WTC11 (cell line): ENCODE data around the gene CCL17. TPM values are rescaled to one million over a fixed set of nuclear protein-coding genes. Genes with fewer than 3 reads are reported as not detected.
A peak's percentile ranks its signal among the peaks of the same experiment; 100 is the strongest.
"Not testable (repeated sequence)": the region's sequence is repeated elsewhere in the genome, so short reads cannot be mapped to it uniquely, and the experiment has no call there.

Experiments
- ATAC-seq: fragments of 200-7000 bp; cut with Tn5 transposase; 2 replicates; pipeline ENCODE4 v1.10.0; 2021; ENCODE audit warnings: mild to moderate bottlenecking, moderate library complexity
- CTCF ChIA-PET: fragments of 300-600 bp; sonication (Branson Sonifier 250); formaldehyde crosslinking; loops from one replicate; lab custom pipeline; 2021; ENCODE audit warnings: antibody characterized with exemption; lab: Charles Lee
- POLR2A ChIA-PET: fragments of 350-600 bp; sonication (Branson Sonifier 250); formaldehyde crosslinking; loops from one replicate; lab custom pipeline; 2021; ENCODE audit warnings: antibody characterized with exemption; lab: Charles Lee
- DNase-seq: peaks from one replicate; pipeline ENCODE4 v3.0.0; 2021; ENCODE audit warnings: low spot score
- H3K27ac Mint-ChIP-seq: 2 replicates; pipeline ENCODE4 v1.8.0; 2021; ENCODE audit warnings: mixed read lengths
- H3K27me3 Mint-ChIP-seq: 2 replicates; pipeline ENCODE4 v1.8.0; 2021; ENCODE audit warnings: low read depth, mild to moderate bottlenecking, moderate library complexity, mixed read lengths
- H3K36me3 Mint-ChIP-seq: 2 replicates; pipeline ENCODE4 v1.8.0; 2021; ENCODE audit warnings: mixed read lengths
- H3K4me1 Mint-ChIP-seq: 2 replicates; pipeline ENCODE4 v1.8.0; 2022; ENCODE audit warnings: mixed read lengths
- H3K4me3 Mint-ChIP-seq: 2 replicates; pipeline ENCODE4 v1.8.0; 2021; ENCODE audit warnings: mild to moderate bottlenecking, moderate library complexity, mixed read lengths
- H3K9me3 Mint-ChIP-seq: 2 replicates; pipeline ENCODE4 v1.8.0; 2021; ENCODE audit warnings: mixed read lengths
- ATF2 ChIP-seq: sonication (generic); formaldehyde crosslinking; IDR thresholded peaks from 2 replicates; pipeline ENCODE4 v1.8.1; 2022; ENCODE audit warnings: low read depth, missing genetic modification reagents, borderline replicate concordance
- CBFB ChIP-seq: sonication (generic); formaldehyde crosslinking; IDR thresholded peaks from 2 replicates; pipeline ENCODE4 v1.8.1; 2022; ENCODE audit warnings: mild to moderate bottlenecking, low read depth, missing genetic modification reagents
- E2F4 ChIP-seq: sonication (generic); formaldehyde crosslinking; IDR thresholded peaks from 2 replicates; pipeline ENCODE4 v1.8.1; 2022; ENCODE audit warnings: low read depth, mild to moderate bottlenecking, moderate library complexity, missing genetic modification reagents, borderline replicate concordance
- ELF4 ChIP-seq: sonication (generic); formaldehyde crosslinking; IDR thresholded peaks from 2 replicates; pipeline ENCODE4 v1.8.1; 2022; ENCODE audit warnings: low read depth, mild to moderate bottlenecking, moderate library complexity, missing genetic modification reagents
- GRHL2 ChIP-seq: fragments of 250-450 bp; sonication (Bioruptor Pico); IDR thresholded peaks from 2 replicates; pipeline ENCODE4 v1.8.0; 2022; ENCODE audit warnings: mild to moderate bottlenecking, moderate library complexity; ENCODE audit not compliant: insufficient replicate concordance, severe bottlenecking
- JUN ChIP-seq: sonication (generic); formaldehyde crosslinking; IDR thresholded peaks from 2 replicates; pipeline ENCODE4 v1.8.0; 2023; ENCODE audit warnings: mild to moderate bottlenecking, missing genetic modification reagents
- PRRX2 ChIP-seq: fragments of 250-450 bp; sonication (Bioruptor Pico); IDR thresholded peaks from 2 replicates; pipeline ENCODE4 v1.8.0; 2021; ENCODE audit warnings: mild to moderate bottlenecking
- USF2 ChIP-seq: sonication (generic); formaldehyde crosslinking; IDR thresholded peaks from 2 replicates; pipeline ENCODE4 v1.8.1; 2023; ENCODE audit warnings: mild to moderate bottlenecking, missing genetic modification reagents, moderate library complexity
- ZNF317 ChIP-seq: sonication (generic); formaldehyde crosslinking; IDR thresholded peaks from 2 replicates; pipeline ENCODE4 v1.8.1; 2023; ENCODE audit warnings: low read depth, mild to moderate bottlenecking, moderate library complexity, missing genetic modification reagents, borderline replicate concordance
- ZNF423 ChIP-seq: fragments of 250-450 bp; sonication (Bioruptor Pico); IDR thresholded peaks from 2 replicates; pipeline ENCODE4 v2.1.2; 2022; ENCODE audit warnings: mild to moderate bottlenecking, moderate library complexity
- ZNF671 ChIP-seq: fragments of 250-450 bp; sonication (Bioruptor Pico); IDR thresholded peaks from 2 replicates; pipeline ENCODE4 v1.8.0; 2021; ENCODE audit warnings: mild to moderate bottlenecking
- ZSCAN18 ChIP-seq: fragments of 250-450 bp; sonication (Bioruptor Pico); IDR thresholded peaks from 2 replicates; pipeline ENCODE4 v2.1.2; 2022; ENCODE audit warnings: mild to moderate bottlenecking, moderate library complexity
- total RNA-seq: library from RNA; stranded (reverse); gene quantifications from 3 replicates; pipeline ENCODE4 v1.2.3, GENCODE V29; 2021

The CCL17 gene
- total RNA-seq, 1 experiment from 2014 or later: not detected

- no peak for TF ChIP-seq E2F4
- TF ChIP-seq GRHL2 (CRISPR knock-in tag): no peak
- TF ChIP-seq ZSCAN18: no peak
- no peak for TF ChIP-seq ZNF423
- TF ChIP-seq ELF4 (CRISPR knock-in tag): no peak
Observed at GRCh38 chr16:57435838-57436237, 31.3 kb downstream of the CCL17 start (continued).

GRCh38 chr16:57439947-57440346 is 35.4 kb downstream of the CCL17 start:
- H3K27ac Mint-ChIP-seq, ATAC-seq, H3K4me3 Mint-ChIP-seq, POLR2A ChIA-PET, DNase-seq, H3K27me3 Mint-ChIP-seq, H3K4me1 Mint-ChIP-seq: not testable (repeated sequence)
- Mint-ChIP-seq H3K9me3 (peaks cover 24% of the 10 kb centered on the region), H3K36me3 (peaks cover 69% of the 10 kb centered on the region)
- CTCF ChIA-PET: interaction anchor here (1.4 kb wide), 1 partner anchor 23 kb away, joined by 3 read pairs; no protein-coding TSS in a partner anchor

GRCh38 chr16:57440551-57440950 is 36.0 kb downstream of the CCL17 start:
- DNase-seq: not testable (repeated sequence)

GRCh38 chr16:57444711-57445110 is 40.1 kb downstream of the CCL17 start:
- POLR2A ChIA-PET: no interaction called here
- CTCF ChIA-PET: interaction anchor here (3.8 kb wide), 1 partner anchor 27 kb away, joined by 32 read pairs; no protein-coding TSS in a partner anchor
- H3K4me3 Mint-ChIP-seq: no peak overlapping the region
- H3K36me3 Mint-ChIP-seq: peaks cover 35% of the 10 kb centered on the region
- peaks cover 22% of the 10 kb centered on the region for H3K9me3 Mint-ChIP-seq
- ATAC-seq (no peak), DNase-seq (no peak)
- TF ChIP-seq JUN (CRISPR knock-in tag) (no peak), PRRX2 (CRISPR knock-in tag) (no peak)
- peaks cover 13% of the 10 kb centered on the region for H3K4me1 Mint-ChIP-seq
- no peaks in the 10 kb centered on the region for H3K27me3 Mint-ChIP-seq
- H3K27ac Mint-ChIP-seq: no peak overlapping the region

More at GRCh38 chr16:57440551-57440950, 36.0 kb downstream of the CCL17 start:
- H3K4me3 Mint-ChIP-seq, ATAC-seq, H3K4me1 Mint-ChIP-seq, POLR2A ChIA-PET, H3K27ac Mint-ChIP-seq, CTCF ChIA-PET, H3K27me3 Mint-ChIP-seq: not testable (repeated sequence)
- H3K9me3 Mint-ChIP-seq: peaks cover 24% of the 10 kb centered on the region
- H3K36me3 Mint-ChIP-seq: peaks cover 66% of the 10 kb centered on the region

- Mint-ChIP-seq H3K36me3 (peaks cover 27% of the 10 kb centered on the region), H3K27me3 (no peaks in the 10 kb centered on the region), H3K27ac (no peak overlapping the region), H3K9me3 (peaks cover 14% of the 10 kb centered on the region)
- DNase-seq: no peak
- POLR2A ChIA-PET: interaction anchor here (0.7 kb wide), 1 partner anchor 19 kb away, joined by 3 read pairs; no protein-coding TSS in a partner anchor
- ATAC-seq: no peak
- TF ChIP-seq ELF4 (CRISPR knock-in tag) (no peak), USF2 (CRISPR knock-in tag) (no peak), ATF2 (no peak), ZNF671 (CRISPR knock-in tag) (no peak), CBFB (CRISPR knock-in tag) (no peak), ZNF317 (CRISPR knock-in tag) (no peak)
- TF ChIP-seq, all 79 proteins: peak for 0
- Mint-ChIP-seq H3K4me3 (peak overlapping the region; percentile 33; the same call in 1 of the 2 replicates), H3K4me1 (peaks cover 13% of the 10 kb centered on the region)
- CTCF ChIA-PET: interaction anchor here (0.7 to 3.8 kb wide), 3 partner anchors 14 to 28 kb away, joined by 6 to 36 read pairs (median 32); partner anchors contain the start of gene POLR2C
Observed at GRCh38 chr16:57445510-57445909, 40.9 kb downstream of the CCL17 start.
